AG08396 (cell line): ENCODE data around the gene KLRG1.

Source experiments
- DNase-seq: peaks from one replicate; pipeline ENCODE4 v3.0.0; 2012; ENCODE audit warnings: low spot score, mixed read lengths

The KLRG1 gene

DNA sequence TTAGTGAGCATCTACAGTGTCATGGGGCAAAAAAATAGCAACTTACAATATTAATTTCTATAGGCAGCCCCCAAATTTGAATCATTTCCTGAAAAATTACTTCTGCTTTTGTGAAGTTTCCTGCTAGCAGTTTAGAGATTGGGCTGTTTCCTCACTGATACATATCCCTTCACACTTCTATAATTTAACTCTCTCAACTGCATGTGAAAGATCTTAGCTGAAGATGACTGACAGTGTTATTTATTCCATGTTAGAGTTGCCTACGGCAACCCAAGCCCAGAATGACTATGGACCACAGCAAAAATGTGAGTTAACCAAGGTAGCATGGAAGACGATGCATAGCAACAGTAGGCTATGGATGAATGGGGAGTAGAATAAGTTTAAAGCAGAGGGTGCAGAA is at the start of gene KLRG1:
KLRG1 (plus strand) TSS at position 134 of the 400 bp plus-strand sequence; CDS start at position 224, 90 bp downstream.
- DNase-seq: no peak

- DNase-seq: no peak
These were observed 47.5 kb upstream of the KLRG1 start for GRCh38 chr12:8941691-8942478.

DNA sequence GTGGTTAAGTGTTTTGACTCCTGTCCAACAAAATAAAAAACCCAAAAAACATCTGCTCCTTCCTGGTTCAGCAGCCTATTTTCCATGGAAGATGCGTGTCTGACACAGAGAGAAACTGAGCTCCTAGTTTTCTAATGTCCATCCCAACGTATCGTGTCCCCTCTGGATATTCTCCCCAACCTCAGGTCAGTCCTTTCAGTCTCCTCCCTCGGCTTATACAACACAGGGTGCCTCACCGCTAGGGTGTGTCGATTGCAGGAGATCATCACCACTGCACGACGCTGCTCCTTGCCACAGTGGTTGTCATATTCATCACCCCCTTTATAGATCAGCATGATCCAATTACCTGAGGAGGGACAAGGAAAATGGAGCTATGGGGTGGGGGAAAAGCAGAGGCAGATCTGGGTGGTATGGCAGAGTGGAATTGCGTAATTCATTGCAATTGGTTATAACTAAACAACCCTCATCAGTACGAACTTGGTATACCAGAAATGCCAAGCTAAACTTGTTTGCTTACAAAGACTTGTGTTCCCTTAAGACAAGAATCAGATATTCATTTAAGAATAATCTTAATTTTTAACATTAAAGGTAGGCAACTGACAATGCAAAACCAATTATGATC is 45.7 kb upstream of the KLRG1 start:
- DNase-seq: no peak

DNA sequence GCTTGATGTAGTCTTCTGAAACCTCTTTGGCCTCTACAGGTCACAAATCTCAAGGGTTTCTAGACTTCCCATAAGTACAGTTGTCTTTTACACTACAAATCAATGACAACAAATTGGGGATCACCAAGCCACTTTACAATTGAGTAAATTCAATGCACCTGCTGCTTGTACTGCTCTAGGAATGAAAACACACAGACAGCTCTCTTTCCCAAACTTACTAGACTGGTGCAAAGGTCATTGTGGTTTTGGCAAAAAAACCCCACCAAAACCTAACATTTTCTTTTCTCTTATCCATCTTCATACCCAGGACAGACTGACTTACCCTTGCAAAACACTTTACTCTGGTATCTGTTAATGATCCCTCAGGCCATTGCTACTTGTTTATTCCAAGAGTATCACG is 42.6 kb upstream of the KLRG1 start:
- DNase-seq: no peak

DNA sequence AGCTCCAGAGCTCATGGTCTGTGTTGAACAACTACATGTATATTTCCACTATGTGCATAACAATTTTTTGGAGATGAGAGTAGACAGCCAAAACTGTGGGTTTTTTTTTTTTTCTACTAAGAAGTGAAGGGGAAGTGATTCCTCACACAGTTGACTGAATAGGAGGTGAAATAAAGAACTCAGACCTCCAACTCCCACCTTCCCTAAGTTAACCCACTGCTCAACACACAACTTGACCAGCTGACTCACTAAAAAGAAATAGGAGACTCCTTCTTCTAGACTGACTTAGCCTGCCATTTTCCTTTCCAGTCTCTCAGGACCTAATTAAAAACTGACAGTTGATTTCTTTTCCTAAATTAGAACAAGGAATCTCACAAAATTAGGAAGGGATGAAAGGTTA is 41.6 kb upstream of the KLRG1 start:
- DNase-seq: no peak

DNA sequence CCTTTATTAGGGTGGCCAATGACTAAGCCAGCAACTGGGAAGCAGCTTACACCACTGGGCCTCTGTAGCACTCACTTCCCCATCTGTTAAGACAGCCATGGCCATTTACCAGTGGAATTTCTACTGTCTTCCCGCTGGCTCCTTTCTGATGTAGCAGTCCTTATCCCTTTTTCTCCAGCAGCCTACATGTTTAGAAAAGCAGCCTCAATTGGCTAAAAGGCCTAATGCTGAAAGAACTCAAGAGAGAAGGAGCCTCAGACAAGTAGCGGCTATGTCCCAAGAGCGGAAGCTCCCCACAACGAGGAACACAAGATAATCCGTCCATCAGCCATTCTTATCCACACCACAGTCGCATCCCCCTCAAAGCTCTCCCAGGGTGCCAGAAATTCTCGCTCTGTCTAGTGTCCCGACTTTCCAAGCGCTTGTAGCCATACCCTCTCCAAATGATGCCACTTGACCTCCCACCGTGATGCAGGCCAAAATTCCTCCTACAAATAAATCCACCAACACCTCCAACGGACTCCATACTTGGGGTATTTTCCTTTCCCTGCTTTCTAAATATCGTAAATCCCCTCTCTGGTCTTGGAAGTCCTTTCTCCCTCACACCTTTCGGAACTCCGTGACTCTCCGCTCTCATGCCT is 40.5 kb upstream of the KLRG1 start:
- peak; percentile 36 for DNase-seq

DNA sequence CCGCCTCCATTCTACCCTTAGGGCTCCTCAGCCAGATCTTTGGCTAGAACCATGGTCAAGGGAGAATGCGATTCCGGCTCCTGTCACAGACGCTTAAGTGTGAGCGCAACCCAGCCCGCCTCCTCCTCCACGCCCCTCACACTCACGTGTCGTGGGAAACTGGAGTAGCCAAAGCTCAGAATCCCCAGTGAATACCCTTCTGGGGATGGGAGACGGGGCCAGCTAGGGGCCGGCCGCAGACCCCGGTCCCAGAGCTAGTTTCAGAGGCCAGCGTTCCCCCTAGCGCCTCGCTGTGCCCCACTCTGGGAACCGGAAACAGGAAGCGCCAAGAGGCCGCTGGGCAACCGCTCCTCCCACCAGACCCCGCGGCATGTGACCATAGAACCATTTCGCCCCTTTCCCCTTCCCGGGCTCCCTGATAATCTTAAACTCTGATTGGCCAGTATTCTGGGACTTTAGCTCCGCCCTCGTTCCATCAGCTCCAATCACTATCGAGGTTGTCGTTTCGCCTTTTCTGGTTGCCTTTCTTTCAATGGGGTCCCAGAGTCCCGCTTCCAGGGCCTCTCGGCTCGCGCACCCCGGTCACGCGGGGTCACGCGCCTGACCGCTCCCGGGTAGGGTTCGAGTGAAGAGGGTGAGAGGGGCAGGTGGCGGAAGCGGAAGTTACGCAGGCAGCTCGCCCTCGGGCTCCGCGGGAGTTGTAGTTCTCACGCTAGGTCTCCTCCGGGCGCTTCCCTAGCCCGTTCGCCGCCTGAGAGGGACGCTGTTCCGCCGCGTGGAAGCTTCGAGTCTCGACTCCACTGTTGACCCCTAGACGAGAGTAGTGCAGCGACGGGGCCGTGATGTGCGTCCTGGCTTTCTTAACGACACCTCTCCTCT is 39.8 kb upstream of the KLRG1 start, which contains the start of gene M6PR:
M6PR (minus strand) TSS at position 304 of the 879 bp plus-strand sequence. CDS start 3,241 bp downstream, outside the sequence.
- peak; percentile 94 for DNase-seq

DNA sequence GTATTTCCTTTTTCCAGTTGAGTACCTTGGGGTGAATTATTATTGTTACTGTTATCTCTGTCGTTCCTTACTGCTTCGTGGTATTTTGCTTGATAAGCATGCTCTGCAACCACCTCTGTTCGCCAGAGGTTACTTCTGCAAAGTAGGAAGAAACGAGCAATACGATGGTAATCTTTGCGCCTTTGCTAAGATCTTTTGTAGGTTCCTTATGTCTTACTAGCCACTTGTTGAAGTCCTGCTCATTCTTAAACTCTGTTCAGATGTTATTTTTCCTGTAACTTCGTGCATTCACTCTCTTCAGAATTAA is 39.2 kb upstream of the KLRG1 start:
- no peak for DNase-seq

DNA sequence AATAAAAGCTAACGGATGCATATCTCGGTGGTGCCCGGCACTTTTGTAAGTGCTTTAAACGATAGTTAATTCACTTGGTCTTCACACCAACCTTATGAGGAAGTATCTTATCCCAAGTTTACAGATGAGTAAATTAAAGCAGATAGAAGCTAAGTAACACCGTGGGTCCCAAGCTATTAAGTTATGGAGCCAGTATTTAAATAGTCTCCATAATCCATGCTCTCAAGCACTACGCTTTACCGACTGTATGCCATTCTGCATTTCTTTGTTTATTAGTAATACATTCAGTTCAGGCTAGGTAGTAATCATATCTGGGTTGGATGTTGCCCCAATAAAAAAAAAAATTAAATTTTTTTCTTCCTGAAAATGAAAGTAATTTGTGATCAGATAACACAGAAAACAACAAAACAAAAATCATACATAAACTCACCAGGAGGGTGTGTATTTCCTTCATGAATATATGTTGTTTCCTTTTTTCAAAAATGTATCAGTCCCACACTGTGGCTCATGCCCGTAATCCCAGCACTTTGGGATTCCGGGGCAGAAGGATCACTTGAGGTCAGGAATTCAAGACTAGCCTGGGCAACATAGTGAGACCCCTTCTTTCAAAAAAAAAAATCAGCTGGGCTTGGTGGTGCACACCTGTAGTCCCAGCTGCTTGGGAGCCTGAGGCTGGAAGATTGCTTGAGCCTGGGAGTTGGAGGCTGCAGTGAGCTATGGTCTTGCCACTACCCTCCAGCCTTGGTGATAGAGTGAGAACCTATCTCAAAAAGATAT is 38.5 kb upstream of the KLRG1 start:
- no peak for DNase-seq

DNA sequence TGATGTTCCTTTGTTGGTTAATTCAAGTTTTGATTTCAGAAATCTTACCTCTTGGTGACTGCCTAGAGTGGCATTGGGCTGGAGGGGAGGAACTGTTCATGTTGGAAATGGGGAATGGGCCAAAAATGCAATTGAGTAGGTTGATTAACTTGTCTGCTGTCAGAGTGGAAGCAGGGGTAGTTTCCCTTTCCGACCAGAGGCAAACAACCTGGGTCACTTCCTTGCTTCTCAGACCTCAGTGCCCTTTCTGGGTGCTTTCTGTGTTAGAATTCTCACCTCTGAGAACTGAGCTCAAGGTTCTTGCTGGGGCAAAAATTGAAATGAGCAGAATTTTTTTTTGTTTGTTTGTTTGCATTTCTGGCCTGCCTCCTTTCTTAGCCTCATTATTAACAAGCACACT is 37.6 kb upstream of the KLRG1 start:
- DNase-seq: no peak

- no peak for DNase-seq
These were observed 35.5 kb upstream of the KLRG1 start for GRCh38 chr12:8953773-8954402.

DNA sequence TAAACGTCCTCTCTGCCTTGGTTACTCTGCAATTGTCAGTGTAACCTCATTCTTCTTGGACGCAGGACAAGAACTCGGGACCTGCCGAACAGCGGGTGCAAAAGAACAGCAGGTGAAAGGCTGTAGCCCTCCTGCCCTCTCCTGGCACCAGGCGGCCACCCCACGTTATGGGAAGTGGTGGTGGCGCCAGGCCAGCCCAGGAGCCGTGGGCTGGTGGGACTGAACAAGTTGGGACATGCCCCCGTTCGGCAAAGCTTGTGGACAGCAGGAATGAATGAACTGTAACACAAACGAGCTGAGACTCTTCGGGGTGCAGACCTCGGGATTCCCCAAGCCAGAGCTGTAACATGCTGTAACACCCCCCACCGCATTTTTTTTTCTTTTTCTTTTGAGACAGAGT is 33.3 kb upstream of the KLRG1 start:
- no peak for DNase-seq

- DNase-seq: no peak
These were observed 32.6 kb upstream of the KLRG1 start for GRCh38 chr12:8956772-8957171.

- DNase-seq: no peak
These were observed 31.8 kb upstream of the KLRG1 start for GRCh38 chr12:8957561-8957960.

GRCh38 chr12:8958066-8958465 is 31.3 kb upstream of the KLRG1 start:
- DNase-seq: no peak

DNA sequence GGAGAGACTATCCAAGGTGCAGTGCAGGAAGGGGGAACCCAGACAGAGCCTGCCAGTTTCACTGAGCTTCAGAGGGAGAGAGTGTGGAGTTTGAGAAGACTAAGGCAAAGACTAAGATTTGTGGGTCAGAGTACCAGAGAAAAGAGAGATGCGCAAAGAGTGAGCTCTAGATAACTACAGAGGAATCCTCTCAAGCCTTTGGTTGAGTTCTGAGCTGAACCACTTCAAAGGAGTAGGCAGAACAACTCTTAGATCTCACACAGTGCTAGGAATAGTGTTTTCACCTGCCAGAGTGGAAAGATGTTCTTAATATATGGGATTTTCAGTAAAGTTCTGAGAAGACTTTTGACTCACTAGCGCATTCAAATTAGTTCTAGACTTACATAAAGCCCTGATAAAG is 29.2 kb upstream of the KLRG1 start:
- no peak for DNase-seq

DNA sequence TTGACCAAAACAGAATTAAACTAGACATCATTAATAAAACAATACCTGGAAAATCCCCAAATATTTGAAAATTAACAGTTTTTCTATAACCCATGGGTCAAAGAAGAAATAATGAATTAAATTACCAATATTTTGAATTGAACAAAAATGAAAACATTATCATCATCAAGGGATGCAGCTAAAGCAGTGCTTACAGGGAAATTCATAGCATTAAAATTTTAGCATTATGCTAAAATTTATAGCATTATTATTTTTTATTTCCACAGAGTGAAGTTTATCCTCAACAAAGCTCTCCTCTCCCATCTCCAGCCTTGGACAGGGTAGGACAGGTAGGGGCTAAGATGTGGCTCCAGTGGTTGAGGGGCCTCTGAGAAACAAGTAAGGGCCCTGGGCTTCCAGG is 20.6 kb upstream of the KLRG1 start:
- no peak for DNase-seq

- DNase-seq: no peak
These were observed 19.4 kb upstream of the KLRG1 start for GRCh38 chr12:8969861-8970411.

DNA sequence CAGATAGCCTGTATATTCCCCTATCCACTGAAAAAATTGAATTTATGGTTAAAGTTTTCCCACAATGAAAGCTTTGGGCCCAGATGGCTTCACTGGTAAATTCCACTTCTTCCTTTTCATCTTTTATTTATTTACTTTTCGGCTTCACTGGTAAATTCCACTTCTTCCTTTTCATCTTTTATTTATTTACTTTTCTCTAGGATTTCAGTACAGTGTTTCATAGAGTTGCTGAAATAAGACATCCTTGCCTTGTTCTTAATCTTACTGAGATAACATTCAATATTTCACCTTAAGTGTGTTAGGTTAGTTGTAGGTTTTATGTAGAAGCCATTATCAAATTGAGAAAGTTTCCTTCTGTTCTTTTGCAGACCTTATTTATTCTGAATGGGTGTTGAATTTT is 18.9 kb upstream of the KLRG1 start:
- DNase-seq: no peak

DNA sequence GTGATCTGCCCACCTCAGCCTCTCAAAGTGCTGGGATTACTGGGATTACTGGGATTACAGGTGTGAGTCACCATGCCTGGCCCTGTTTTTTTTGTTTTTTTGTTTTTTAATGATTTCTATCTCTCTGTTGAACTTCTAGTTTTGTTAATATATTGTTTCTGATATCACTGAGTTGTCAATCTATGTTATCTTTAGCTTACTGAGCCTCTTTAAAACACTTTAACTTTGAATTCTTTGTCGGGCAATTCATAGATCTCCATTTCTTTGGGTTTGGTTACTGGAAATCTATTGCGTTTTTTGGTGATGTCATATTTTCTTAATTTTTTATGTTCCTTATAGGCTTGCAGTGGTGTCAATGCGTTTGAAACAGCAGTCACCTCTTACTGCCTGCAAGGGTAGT is 9.2 kb upstream of the KLRG1 start:
- no peak for DNase-seq
